ENCODE measurements around the gene CNTNAP2. TPM values are rescaled to one million over a fixed set of nuclear protein-coding genes. Genes with fewer than 3 reads are reported as not detected.

Gene CNTNAP2
- total and polyA plus RNA-seq, 2 of the 8 experiments (the other 6 are each of a cell fraction or from before 2014, with no cell fraction given), result 27.9 to 71.0 TPM

DNA sequence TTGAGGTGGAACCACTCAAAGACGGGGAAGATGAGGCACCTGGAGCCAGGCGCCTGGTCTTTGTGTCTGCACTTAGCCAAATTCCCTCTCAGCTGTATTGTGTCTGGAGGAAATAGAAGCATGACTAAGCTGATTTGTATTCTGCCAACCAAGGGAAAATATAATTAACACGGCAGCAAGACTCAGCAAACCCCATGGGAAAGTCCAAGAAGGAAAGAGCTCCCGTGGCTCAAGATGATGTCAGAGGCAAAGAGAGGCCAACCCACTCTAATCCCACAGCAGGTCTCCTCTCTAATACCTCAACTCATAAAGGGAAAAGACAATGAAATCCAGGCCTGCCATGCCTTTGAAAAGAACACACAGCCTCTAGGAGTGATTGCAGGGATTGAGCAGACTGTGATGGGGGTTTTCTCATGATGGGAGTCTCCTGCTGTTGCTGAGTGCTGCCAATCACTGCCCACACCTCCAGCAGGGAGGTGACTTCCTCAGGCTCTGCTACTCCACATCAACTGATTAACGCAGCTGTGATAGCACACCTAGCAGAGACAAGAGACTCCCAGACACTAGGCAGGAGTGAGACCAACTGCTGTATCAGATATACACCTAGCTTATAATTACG, 2218.5 kb downstream of the CNTNAP2 start (continued):
- TF ChIP-seq EGR1 (IDR thresholded peaks at IDR 0.05; ENCODE audit: borderline replicate concordance, low read depth, low read length), result no peak
- TF ChIP-seq SIN3A (conservative IDR thresholded peaks at IDR 0.05 in 1 of 2, IDR thresholded peaks at IDR 0.05 in 1 of 2; ENCODE audit: low read depth in 1 of 2, low read length in 2 of 2), result no peak
- TF ChIP-seq FOSL1 (IDR thresholded peaks at IDR 0.05; ENCODE audit: insufficient read depth, low read depth, low read length), result no peak
- peak in 1 of 2 experiments; percentile 15; a peak in 1 of 4 replicates for TF ChIP-seq HDAC2 (IDR thresholded peaks at IDR 0.05; ENCODE audit: borderline replicate concordance in 1 of 2, low read depth in 2 of 2, low read length in 2 of 2)
- TF ChIP-seq, protein P1, sequence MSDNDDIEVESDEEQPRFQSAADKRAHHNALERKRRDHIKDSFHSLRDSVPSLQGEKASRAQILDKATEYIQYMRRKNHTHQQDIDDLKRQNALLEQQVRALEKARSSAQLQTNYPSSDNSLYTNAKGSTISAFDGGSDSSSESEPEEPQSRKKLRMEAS (IDR thresholded peaks at IDR 0.05), result 0 out of 2 replicates have a peak, but pooled peaks have one; percentile 10
- peak; percentile 71 for TF ChIP-seq NANOG (IDR thresholded peaks at IDR 0.05; ENCODE audit: insufficient read depth, low read depth, low read length, poor library complexity, severe bottlenecking)
